SK-N-SH (cell line): ENCODE data around the gene TJP2. TPM values are rescaled to one million over a fixed set of nuclear protein-coding genes. Genes with fewer than 3 reads are reported as not detected.

Experiments used
- CTCF ChIA-PET: fragments of 300-600, 350-600 bp; formaldehyde crosslinking; extraction: SDS; loops from one replicate; lab custom pipeline; 2021; lab: Yijun Ruan, JAX
- POLR2A ChIA-PET: fragments of 350-600 bp; sonication (Branson Sonifier 250); formaldehyde crosslinking; extraction: SDS; loops from one replicate; lab custom pipeline; 2020; ENCODE audit warnings: antibody characterized with exemption, inconsistent platforms; lab: Yijun Ruan, JAX
- DNase-seq: peaks from one replicate; pipeline ENCODE4 v3.0.0; 2012
- H2AFZ ChIP-seq: fragments of 200-600 bp; sonication (generic); 2 replicates; pipeline ENCODE4 v1.8.1; 2016; ENCODE audit warnings: antibody characterized with exemption, mild to moderate bottlenecking, low read depth
- H3F3A ChIP-seq: fragments of 200-600 bp; sonication (generic); replicated peaks from 2 replicates; pipeline ENCODE3; 2016; ENCODE audit warnings: antibody characterized with exemption, mild to moderate bottlenecking; ENCODE audit not compliant: insufficient read depth
- H3K27ac ChIP-seq, 2 experiments: fragments of 200-500 bp in 1 of 2; fragments of 200-600 bp in 1 of 2; sonication (Bioruptor generic) in 1 of 2; sonication (generic), shearing (Covaris generic) in 1 of 2; 2 replicates each; pipeline versions ENCODE4 v1.5.1 to v1.6.1; 2014 to 2016; ENCODE audit warnings: low read depth in 2 of 2, inconsistent platforms in 1 of 2, low read length in 1 of 2, mild to moderate bottlenecking in 1 of 2, mixed read lengths in 1 of 2
- H3K27me3 ChIP-seq: fragments of 200-600 bp; sonication (generic), shearing (Covaris generic); 2 replicates; pipeline ENCODE4 v1.6.1; 2016; ENCODE audit warnings: mixed run types; ENCODE audit not compliant: insufficient read depth
- H3K36me3 ChIP-seq, 2 experiments: fragments of 200-500 bp in 1 of 2; fragments of 200-600 bp in 1 of 2; sonication (Bioruptor generic) in 1 of 2; sonication (generic) in 1 of 2; replicated peaks in 1 of 2; 2 replicates each; pipeline versions ENCODE3 to v1.5.1; 2014 to 2016; ENCODE audit warnings: low read length in 1 of 2, mild to moderate bottlenecking in 1 of 2; ENCODE audit not compliant: insufficient read depth in 2 of 2, control insufficient read depth in 1 of 2
- H3K4me1 ChIP-seq, 2 experiments: fragments of 200-500 bp in 1 of 2; fragments of 200-600 bp in 1 of 2; sonication (Bioruptor generic) in 1 of 2; sonication (generic), shearing (Covaris generic) in 1 of 2; 2 replicates each; pipeline versions ENCODE4 v1.5.1 to v1.6.1; 2014 to 2016; ENCODE audit warnings: low read depth in 1 of 2, low read length in 1 of 2, mixed run types in 1 of 2; ENCODE audit not compliant: insufficient read depth in 2 of 2, control insufficient read depth in 1 of 2
- H3K4me2 ChIP-seq: fragments of 200-600 bp; sonication (generic), shearing (Covaris generic); 2 replicates; pipeline ENCODE4 v1.6.1; 2017; ENCODE audit warnings: mixed run types
- H3K4me3 ChIP-seq, 2 experiments: fragments of 200-500 bp in 1 of 2; fragments of 200-600 bp in 1 of 2; sonication (Bioruptor generic) in 1 of 2; sonication (generic), shearing (Covaris generic) in 1 of 2; 2 replicates each; pipeline versions ENCODE4 v1.5.1 to v1.8.1; 2014 to 2016; ENCODE audit warnings: low read depth in 2 of 2, inconsistent platforms in 1 of 2, low read length in 1 of 2, mild to moderate bottlenecking in 1 of 2, mixed read lengths in 1 of 2, moderate library complexity in 1 of 2
- H3K79me2 ChIP-seq: fragments of 200-600 bp; sonication (generic); 2 replicates; pipeline ENCODE4 v1.8.1; 2017; ENCODE audit warnings: mild to moderate bottlenecking; ENCODE audit not compliant: insufficient read depth
- H3K9ac ChIP-seq: fragments of 200-600 bp; sonication (generic); 2 replicates; pipeline ENCODE4 v1.6.1; 2017; ENCODE audit warnings: mixed run types
- H3K9me2 ChIP-seq: fragments of 200-600 bp; sonication (generic); 2 replicates; pipeline ENCODE4 v1.6.1; 2017; ENCODE audit warnings: mixed run types
- H3K9me3 ChIP-seq: fragments of 200-600 bp; sonication (generic); 2 replicates; pipeline ENCODE4 v1.6.1; 2017; ENCODE audit warnings: mixed run types, mild to moderate bottlenecking, moderate library complexity
- H4K20me1 ChIP-seq: fragments of 200-600 bp; sonication (generic); 2 replicates; pipeline ENCODE4 v1.6.1; 2017; ENCODE audit warnings: mild to moderate bottlenecking, mixed run types; ENCODE audit not compliant: insufficient read depth
- EP300 ChIP-seq, 2 experiments: IDR thresholded peaks; 2 replicates each; pipeline versions ENCODE4 v1.4.0 to v1.6.1; 2012; ENCODE audit warnings: borderline replicate concordance in 1 of 2, low read depth in 1 of 2, low read length in 1 of 2
- FOSL2 ChIP-seq: IDR thresholded peaks from 2 replicates; pipeline ENCODE4 v1.4.0; 2012; ENCODE audit warnings: low read depth, mild to moderate bottlenecking, moderate library complexity, borderline replicate concordance
- FOXM1 ChIP-seq: IDR thresholded peaks from 2 replicates; pipeline ENCODE4 v1.4.0; 2012; ENCODE audit warnings: low read depth, mild to moderate bottlenecking
- GATA2 ChIP-seq: sonication (generic); formaldehyde crosslinking; IDR thresholded peaks from 2 replicates; pipeline ENCODE4 v1.5.0; 2020; ENCODE audit warnings: mild to moderate bottlenecking, missing genetic modification reagents
- MEF2A ChIP-seq: IDR thresholded peaks from 2 replicates; pipeline ENCODE4 v1.4.0; 2012; ENCODE audit warnings: low read depth, borderline replicate concordance
- MXI1 ChIP-seq: IDR thresholded peaks from 2 replicates; pipeline ENCODE4 v1.6.1; 2012; ENCODE audit warnings: mild to moderate bottlenecking, low read depth, low read length, improper control_type of control experiment
- NFIC ChIP-seq: IDR thresholded peaks from 2 replicates; pipeline ENCODE4 v1.4.0; 2012; ENCODE audit warnings: borderline replicate concordance
- NRF1 ChIP-seq: IDR thresholded peaks from 2 replicates; pipeline ENCODE4 v1.6.1; 2012; ENCODE audit warnings: low read depth, mild to moderate bottlenecking, low read length
- RAD21 ChIP-seq: IDR thresholded peaks from 2 replicates; pipeline ENCODE4 v1.6.1; 2012; ENCODE audit warnings: mild to moderate bottlenecking, low read length
- SMC3 ChIP-seq: IDR thresholded peaks from 2 replicates; pipeline ENCODE4 v1.6.1; 2012; ENCODE audit warnings: low read depth, low read length, improper control_type of control experiment
- YY1 ChIP-seq: IDR thresholded peaks from 2 replicates; pipeline ENCODE4 v1.4.0; 2012; ENCODE audit warnings: low read depth, mild to moderate bottlenecking
- WGBS: methylation state at CpG from one replicate; pipeline ENCODE4 v1.1.6; 2017; ENCODE audit warnings: low lambda C conversion rate; 5-methylcytosine and 5-hydroxymethylcytosine counted together
- polyA plus RNA-seq, 3 experiments: library from polyadenylated mRNA; depleted of rRNA; stranded (reverse); fragments of >200 nt; gene quantifications; 2 replicates each; pipeline ENCODE4 v1.2.3, GENCODE V29; 2012
- TF ChIP-seq, protein P1 (sequence below): IDR thresholded peaks from 2 replicates; pipeline ENCODE4 v1.4.0; 2012; ENCODE audit warnings: low read depth, borderline replicate concordance
- TF ChIP-seq, protein P2 (sequence below): IDR thresholded peaks from 2 replicates; pipeline ENCODE4 v1.4.0; 2012; ENCODE audit warnings: low read depth, borderline replicate concordance

TJP2 gene
- polyA plus RNA-seq, 1 of the 3 experiments (the other 2 are of a cell fraction): 17.7 TPM

GRCh38 chr9:69191231-69191630 is 17.2 kb downstream of the TJP2 start:
- no peaks in the 10 kb centered on the region for H3K27me3 ChIP-seq
- no peak overlapping the region for H2AFZ ChIP-seq
- H3K79me2 ChIP-seq: peaks cover 76% of the 10 kb centered on the region
- DNase-seq: no peak
- 93% methylated on average over 3 of the region's 3 CpGs for whole genome bisulfite sequencing
- H3K27ac ChIP-seq: no peak overlapping the region
- peaks cover 11% of the 10 kb centered on the region; the same call in 1 of the 2 replicates for H4K20me1 ChIP-seq
- POLR2A ChIA-PET: no interaction called here
- no peak overlapping the region for H3K9ac ChIP-seq
- peaks cover 3 to 14% of the 10 kb centered on the region in 2 experiments; a peak in 3 of 4 replicates for H3K4me1 ChIP-seq
- no peaks in the 10 kb centered on the region for H3K36me3 ChIP-seq
- CTCF ChIA-PET: interaction anchor here (0.9 to 7.2 kb wide), 10 partner anchors 12 to 157 kb away, joined by 3 to 241 read pairs (median 10); partner anchors contain the start of genes FXN and TJP2
- H3K9me2 ChIP-seq: no peaks in the 10 kb centered on the region
- no peak for TF ChIP-seq NFIC
- TF ChIP-seq EP300 (IDR thresholded peaks at IDR 0.05; ENCODE audit: borderline replicate concordance in 1 of 2, low read depth in 1 of 2, low read length in 1 of 2): no peak
- no peak overlapping the region for H3K4me3 ChIP-seq
- peaks cover 10% of the 10 kb centered on the region for H3F3A ChIP-seq
- no peak overlapping the region for H3K4me2 ChIP-seq
- no peaks in the 10 kb centered on the region for H3K9me3 ChIP-seq

DNA sequence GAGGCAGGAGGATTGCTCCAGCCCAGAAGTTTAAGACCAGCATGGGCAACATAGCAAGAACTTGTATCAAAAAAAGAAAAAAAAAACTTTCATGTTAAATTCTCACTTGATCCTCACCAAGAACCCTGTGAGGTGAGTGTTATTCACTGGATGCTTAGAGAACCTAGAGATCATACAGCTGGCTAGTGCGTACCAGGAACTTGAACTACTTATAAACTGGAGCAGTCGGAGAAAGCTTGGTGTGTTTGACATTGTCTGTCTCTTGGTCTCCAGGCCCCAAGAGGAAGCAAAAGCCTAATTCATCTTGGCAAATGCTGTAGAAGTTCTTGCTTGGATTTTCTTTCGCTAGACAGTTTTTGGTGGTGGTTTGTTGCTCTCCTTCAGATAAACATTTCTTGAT is 18.1 kb downstream of the TJP2 start:
- WGBS: 91% methylated on average over 3 of the region's 3 CpGs
- H3K79me2 ChIP-seq: peaks cover 83% of the 10 kb centered on the region
- CTCF ChIA-PET: interaction anchor here (1.0 to 7.2 kb wide), 14 partner anchors 8 to 158 kb away, joined by 3 to 241 read pairs (median 10); partner anchors contain the start of genes FXN and TJP2

GRCh38 chr9:69193685-69194032 is 19.6 kb downstream of the TJP2 start:
- Histone ChIP-seq H3K9ac (no peak overlapping the region; the same call in 1 of the 2 replicates), H3K4me2 (no peak overlapping the region), H3K27me3 (no peaks in the 10 kb centered on the region), H3F3A (peaks cover 10% of the 10 kb centered on the region), H3K27ac (no peak overlapping the region), H4K20me1 (peaks cover 11% of the 10 kb centered on the region; the same call in 1 of the 2 replicates), H3K9me2 (no peaks in the 10 kb centered on the region), H3K36me3 (no peaks in the 10 kb centered on the region), H3K9me3 (no peaks in the 10 kb centered on the region), H3K4me1 (no peaks in the 10 kb centered on the region; a peak in 1 of 4 replicates), H2AFZ (no peak overlapping the region), H3K4me3 (peak overlapping the region in 1 of 2 experiments; percentile 26; a peak in 1 of 4 replicates), H3K79me2 (peaks cover 78% of the 10 kb centered on the region)
- ChIA-PET POLR2A (interaction anchor here (0.9 kb wide), 2 partner anchors 141 to 157 kb away, joined by 4 to 7 read pairs; no protein-coding TSS in a partner anchor), CTCF (interaction anchor here (0.6 to 7.2 kb wide), 46 partner anchors 10 to 774 kb away, joined by 3 to 241 read pairs (median 4); partner anchors contain the start of genes FXN and TJP2)
- peak; percentile 45 for DNase-seq
- TF ChIP-seq YY1 (no peak), GATA2 (no peak), SMC3 (peak; percentile 39; the same call in 1 of the 2 replicates), NRF1 (no peak), RAD21 (peak; percentile 70)
- TF ChIP-seq, protein P1, sequence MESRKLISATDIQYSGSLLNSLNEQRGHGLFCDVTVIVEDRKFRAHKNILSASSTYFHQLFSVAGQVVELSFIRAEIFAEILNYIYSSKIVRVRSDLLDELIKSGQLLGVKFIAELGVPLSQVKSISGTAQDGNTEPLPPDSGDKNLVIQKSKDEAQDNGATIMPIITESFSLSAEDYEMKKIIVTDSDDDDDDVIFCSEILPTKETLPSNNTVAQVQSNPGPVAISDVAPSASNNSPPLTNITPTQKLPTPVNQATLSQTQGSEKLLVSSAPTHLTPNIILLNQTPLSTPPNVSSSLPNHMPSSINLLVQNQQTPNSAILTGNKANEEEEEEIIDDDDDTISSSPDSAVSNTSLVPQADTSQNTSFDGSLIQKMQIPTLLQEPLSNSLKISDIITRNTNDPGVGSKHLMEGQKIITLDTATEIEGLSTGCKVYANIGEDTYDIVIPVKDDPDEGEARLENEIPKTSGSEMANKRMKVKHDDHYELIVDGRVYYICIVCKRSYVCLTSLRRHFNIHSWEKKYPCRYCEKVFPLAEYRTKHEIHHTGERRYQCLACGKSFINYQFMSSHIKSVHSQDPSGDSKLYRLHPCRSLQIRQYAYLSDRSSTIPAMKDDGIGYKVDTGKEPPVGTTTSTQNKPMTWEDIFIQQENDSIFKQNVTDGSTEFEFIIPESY: no peak
- TF ChIP-seq, protein P2, sequence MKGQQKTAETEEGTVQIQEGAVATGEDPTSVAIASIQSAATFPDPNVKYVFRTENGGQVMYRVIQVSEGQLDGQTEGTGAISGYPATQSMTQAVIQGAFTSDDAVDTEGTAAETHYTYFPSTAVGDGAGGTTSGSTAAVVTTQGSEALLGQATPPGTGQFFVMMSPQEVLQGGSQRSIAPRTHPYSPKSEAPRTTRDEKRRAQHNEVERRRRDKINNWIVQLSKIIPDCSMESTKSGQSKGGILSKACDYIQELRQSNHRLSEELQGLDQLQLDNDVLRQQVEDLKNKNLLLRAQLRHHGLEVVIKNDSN: no peak
- WGBS: 89% methylated on average over 1 of the region's 1 CpG

More for the DNA sequence above, 18.1 kb downstream of the TJP2 start:
- POLR2A ChIA-PET: no interaction called here
- Histone ChIP-seq H3K4me2 (no peak overlapping the region), H4K20me1 (peaks cover 11% of the 10 kb centered on the region; the same call in 1 of the 2 replicates), H3K4me3 (no peak overlapping the region), H3K27me3 (no peaks in the 10 kb centered on the region), H3F3A (peaks cover 10% of the 10 kb centered on the region), H3K4me1 (peaks cover 3 to 4% of the 10 kb centered on the region in 2 experiments; a peak in 2 of 4 replicates), H3K36me3 (no peaks in the 10 kb centered on the region), H3K9me3 (no peaks in the 10 kb centered on the region), H3K9me2 (no peaks in the 10 kb centered on the region), H2AFZ (no peak overlapping the region), H3K27ac (no peak overlapping the region), H3K9ac (no peak overlapping the region)
- no peak for DNase-seq
- TF ChIP-seq GATA2 (no peak), FOXM1 (no peak), MEF2A (no peak), MXI1 (no peak), FOSL2 (no peak)
